H1 (cell line): ENCODE data around the gene CEP290. TPM values are rescaled to one million over a fixed set of nuclear protein-coding genes. Genes with fewer than 3 reads are reported as not detected.

Experiments
- HDAC6 ChIP-seq: IDR thresholded peaks from one replicate; pipeline ENCODE4 v1.7.1; 2012; ENCODE audit warnings: low read depth, mild to moderate bottlenecking, inconsistent platforms, low read length, moderate library complexity
- SIN3A ChIP-seq, 2 experiments: IDR thresholded peaks in 1 of 2; conservative IDR thresholded peaks in 1 of 2; 2 replicates each; pipeline ENCODE4 v1.6.1; 2011 to 2012; ENCODE audit warnings: low read length in 2 of 2, improper control_type of control experiment in 1 of 2, low read depth in 1 of 2, mild to moderate bottlenecking in 1 of 2
- SRF ChIP-seq: IDR thresholded peaks from 2 replicates; pipeline ENCODE4 v1.6.1; 2011; ENCODE audit warnings: mild to moderate bottlenecking, low read depth, low read length, moderate library complexity
- TAF7 ChIP-seq: optimal IDR thresholded peaks from 2 replicates; pipeline ENCODE3; 2011; ENCODE audit warnings: low read depth, mild to moderate bottlenecking, inconsistent platforms, low read length, moderate library complexity, borderline replicate concordance
- polyA plus RNA-seq, 7 experiments: library from polyadenylated mRNA; depleted of rRNA in 3 of 7; stranded (reverse) in 5 of 7; unstranded in 2 of 7; fragments of >200 nt in 5 of 7; fragments of 200-250 nt in 2 of 7; gene quantifications; 1 replicate in 5 of 7; 2 replicates in 1 of 7; 4 replicates in 1 of 7; pipeline versions ENCODE4 v1.2.1 to v1.2.3, GENCODE V29; 2011 to 2013; ENCODE audit warnings: missing spikeins in 2 of 7, mixed read lengths in 2 of 7
- total RNA-seq: library from RNA; stranded (reverse); fragmentation: NEBNext Ultra II Directional; extraction: Animal tissue kit (Norgen Biotek cat#: 25700); gene quantifications from 2 replicates; pipeline ENCODE4 v1.2.1, GENCODE V29; 2021

Gene CEP290
- total and polyA plus RNA-seq, 2 of the 8 experiments (the other 6 are each of a cell fraction or from before 2014, with no cell fraction given): 2.1 to 5.9 TPM

- TF ChIP-seq SIN3A (conservative IDR thresholded peaks at IDR 0.05 in 1 of 2, IDR thresholded peaks at IDR 0.05 in 1 of 2; ENCODE audit: low read depth in 1 of 2, low read length in 2 of 2) (no peak), TAF7 (no peak), HDAC6 (no peak), SRF (no peak)
Measured at GRCh38 chr12:88067301-88067700, 74.6 kb downstream of the CEP290 start (continued).
